Transverse colon (tissue), 4 donors: ENCODE measurements around the gene HSBP1L1.

ENCODE experiments used
- EP300 ChIP-seq: sonication (generic); formaldehyde crosslinking; IDR thresholded peaks from one replicate; pipeline ENCODE4 v1.6.1; 2017; ENCODE audit warnings: antibody characterized with exemption, low read depth
- POLR2A ChIP-seq: fragments of 450-650 bp; IDR thresholded peaks from one replicate; pipeline ENCODE4 v1.6.1; 2016; ENCODE audit warnings: antibody characterized with exemption, mild to moderate bottlenecking, moderate library complexity
- POLR2AphosphoS5 ChIP-seq, 3 donors: sonication (generic); formaldehyde crosslinking; IDR thresholded peaks; one replicate each; pipeline ENCODE4 v1.6.1; 2016; ENCODE audit warnings: antibody characterized with exemption in 3 of 3
- TF ChIP-seq, protein P1 (sequence below), 5 experiments: fragments of 200-600 bp in 3 of 5; fragments of 450-650 bp in 2 of 5; sonication (generic) in 3 of 5; IDR thresholded peaks; 1 replicate in 2 of 5; 2 replicates in 3 of 5; pipeline ENCODE4 v1.5.1; 2016 to 2017; ENCODE audit warnings: antibody characterized with exemption in 5 of 5, inconsistent platforms in 3 of 5, mild to moderate bottlenecking in 2 of 5, moderate library complexity in 1 of 5

DNA sequence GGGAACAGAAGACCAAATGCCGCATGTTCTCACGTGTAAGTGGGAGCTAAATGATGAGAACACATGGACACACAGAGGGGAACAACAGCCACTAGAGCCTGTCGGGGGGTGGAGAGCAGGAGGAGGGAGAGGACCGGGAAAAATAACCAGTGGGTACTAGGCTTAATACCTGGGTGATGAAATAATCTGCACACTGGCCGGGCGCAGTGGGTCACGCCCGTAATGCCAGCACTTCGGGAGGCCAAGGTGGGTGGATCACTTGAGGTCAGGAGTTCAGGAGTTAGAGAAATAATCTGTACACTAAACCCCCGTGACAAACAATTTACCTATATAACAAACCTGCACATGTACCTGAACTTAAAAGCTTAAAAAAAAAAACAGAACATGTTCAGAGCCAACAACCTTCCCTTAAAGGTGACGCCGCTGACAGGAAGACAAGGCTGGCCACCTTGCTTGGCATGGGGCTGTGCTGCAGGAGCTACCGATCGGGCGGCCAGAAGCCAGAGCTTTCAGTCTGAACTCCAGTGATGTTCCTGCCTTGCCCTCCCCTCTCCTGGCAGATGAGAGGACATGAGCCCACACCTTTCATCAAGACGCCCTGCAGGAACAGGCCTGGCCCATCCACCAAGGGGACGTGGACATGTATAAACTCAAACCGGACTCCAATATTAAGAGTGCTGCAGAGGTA lies 24.2 kb upstream of the HSBP1L1 start:
- TF ChIP-seq, protein P1, sequence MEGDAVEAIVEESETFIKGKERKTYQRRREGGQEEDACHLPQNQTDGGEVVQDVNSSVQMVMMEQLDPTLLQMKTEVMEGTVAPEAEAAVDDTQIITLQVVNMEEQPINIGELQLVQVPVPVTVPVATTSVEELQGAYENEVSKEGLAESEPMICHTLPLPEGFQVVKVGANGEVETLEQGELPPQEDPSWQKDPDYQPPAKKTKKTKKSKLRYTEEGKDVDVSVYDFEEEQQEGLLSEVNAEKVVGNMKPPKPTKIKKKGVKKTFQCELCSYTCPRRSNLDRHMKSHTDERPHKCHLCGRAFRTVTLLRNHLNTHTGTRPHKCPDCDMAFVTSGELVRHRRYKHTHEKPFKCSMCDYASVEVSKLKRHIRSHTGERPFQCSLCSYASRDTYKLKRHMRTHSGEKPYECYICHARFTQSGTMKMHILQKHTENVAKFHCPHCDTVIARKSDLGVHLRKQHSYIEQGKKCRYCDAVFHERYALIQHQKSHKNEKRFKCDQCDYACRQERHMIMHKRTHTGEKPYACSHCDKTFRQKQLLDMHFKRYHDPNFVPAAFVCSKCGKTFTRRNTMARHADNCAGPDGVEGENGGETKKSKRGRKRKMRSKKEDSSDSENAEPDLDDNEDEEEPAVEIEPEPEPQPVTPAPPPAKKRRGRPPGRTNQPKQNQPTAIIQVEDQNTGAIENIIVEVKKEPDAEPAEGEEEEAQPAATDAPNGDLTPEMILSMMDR (IDR thresholded peaks at IDR 0.05) = no peak
- TF ChIP-seq POLR2A (no peak), EP300 (no peak), POLR2AphosphoS5 (IDR thresholded peaks at IDR 0.05) (no peak)
